ENCODE data around the gene MKS1.
A peak's percentile ranks its signal among the peaks of the same experiment; 100 is the strongest.

MKS1 gene

DNA sequence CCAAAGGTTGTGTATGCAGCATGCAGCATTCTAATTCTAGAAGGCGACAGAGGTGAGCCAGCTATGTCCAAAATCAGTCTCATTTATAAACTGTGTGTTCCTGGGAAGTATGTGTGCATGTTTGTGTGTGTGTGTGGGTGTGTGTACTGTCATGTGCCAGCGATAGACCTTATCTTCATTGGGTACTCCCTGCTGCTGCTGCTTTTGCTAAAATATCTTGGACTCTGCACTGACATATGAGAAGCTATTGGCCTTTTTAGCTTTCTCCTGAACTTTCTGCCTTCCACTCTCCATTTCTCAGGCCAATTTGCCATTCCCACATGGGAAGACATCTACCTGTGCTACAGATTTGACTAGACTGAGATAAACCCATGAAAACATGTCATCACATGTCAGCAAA, 17.3 kb upstream of the MKS1 start:
- TF ChIP-seq, protein P1, sequence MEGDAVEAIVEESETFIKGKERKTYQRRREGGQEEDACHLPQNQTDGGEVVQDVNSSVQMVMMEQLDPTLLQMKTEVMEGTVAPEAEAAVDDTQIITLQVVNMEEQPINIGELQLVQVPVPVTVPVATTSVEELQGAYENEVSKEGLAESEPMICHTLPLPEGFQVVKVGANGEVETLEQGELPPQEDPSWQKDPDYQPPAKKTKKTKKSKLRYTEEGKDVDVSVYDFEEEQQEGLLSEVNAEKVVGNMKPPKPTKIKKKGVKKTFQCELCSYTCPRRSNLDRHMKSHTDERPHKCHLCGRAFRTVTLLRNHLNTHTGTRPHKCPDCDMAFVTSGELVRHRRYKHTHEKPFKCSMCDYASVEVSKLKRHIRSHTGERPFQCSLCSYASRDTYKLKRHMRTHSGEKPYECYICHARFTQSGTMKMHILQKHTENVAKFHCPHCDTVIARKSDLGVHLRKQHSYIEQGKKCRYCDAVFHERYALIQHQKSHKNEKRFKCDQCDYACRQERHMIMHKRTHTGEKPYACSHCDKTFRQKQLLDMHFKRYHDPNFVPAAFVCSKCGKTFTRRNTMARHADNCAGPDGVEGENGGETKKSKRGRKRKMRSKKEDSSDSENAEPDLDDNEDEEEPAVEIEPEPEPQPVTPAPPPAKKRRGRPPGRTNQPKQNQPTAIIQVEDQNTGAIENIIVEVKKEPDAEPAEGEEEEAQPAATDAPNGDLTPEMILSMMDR (IDR thresholded peaks at IDR 0.05; ENCODE audit: insufficient read depth, low read length, missing control alignments) = no peak
- no peak overlapping the region for H3K4me3 ChIP-seq (ENCODE audit: low read depth, low read length)
- no peak for DNase-seq (ENCODE audit: low read depth, low spot score)
- CTCF ChIA-PET = interaction anchor here (0.8 to 6.2 kb wide), 5 partner anchors 8 to 67 kb away, joined by 3 to 72 read pairs (median 4); partner anchors contain the start of gene MKS1
- POLR2A ChIA-PET = no interaction called here

GRCh38 chr17:58235821-58236220, 16.8 kb upstream of the MKS1 start:
- TF ChIP-seq, protein P1 (IDR thresholded peaks at IDR 0.05; ENCODE audit: insufficient read depth, low read length, missing control alignments) = no peak
- POLR2A ChIA-PET = interaction anchor here (0.7 kb wide), 1 partner anchor 128 kb away, joined by 3 read pairs; no protein-coding TSS in a partner anchor
- CTCF ChIA-PET = interaction anchor here (0.7 to 6.2 kb wide), 6 partner anchors 8 to 403 kb away, joined by 3 to 72 read pairs (median 4); no protein-coding TSS in a partner anchor
- no peak overlapping the region for H3K4me3 ChIP-seq (ENCODE audit: low read depth, low read length)
- DNase-seq (ENCODE audit: low read depth, low spot score) = no peak

- TF ChIP-seq, protein P1 (IDR thresholded peaks at IDR 0.05; ENCODE audit: insufficient read depth, low read length, missing control alignments) = no peak
- H3K4me3 ChIP-seq (ENCODE audit: low read depth, low read length) = no peak overlapping the region
- POLR2A ChIA-PET = interaction anchor here (1.1 kb wide), 1 partner anchor 397 kb away, joined by 3 read pairs; no protein-coding TSS in a partner anchor
- DNase-seq (ENCODE audit: low read depth, low spot score) = no peak
- CTCF ChIA-PET = interaction anchor here (6.2 kb wide), 1 partner anchor 14 kb away, joined by 72 read pairs; no protein-coding TSS in a partner anchor
Observed at GRCh38 chr17:58234512-58234911, 15.5 kb upstream of the MKS1 start.

- DNase-seq (ENCODE audit: low read depth, low spot score) = no peak
- ChIA-PET CTCF (no interaction called here), POLR2A (no interaction called here)
- TF ChIP-seq, protein P1 (IDR thresholded peaks at IDR 0.05; ENCODE audit: insufficient read depth, low read length, missing control alignments) = no peak
- H3K4me3 ChIP-seq (ENCODE audit: low read depth, low read length) = no peak overlapping the region
Observed at GRCh38 chr17:58233543-58233942, 14.5 kb upstream of the MKS1 start.

DNA sequence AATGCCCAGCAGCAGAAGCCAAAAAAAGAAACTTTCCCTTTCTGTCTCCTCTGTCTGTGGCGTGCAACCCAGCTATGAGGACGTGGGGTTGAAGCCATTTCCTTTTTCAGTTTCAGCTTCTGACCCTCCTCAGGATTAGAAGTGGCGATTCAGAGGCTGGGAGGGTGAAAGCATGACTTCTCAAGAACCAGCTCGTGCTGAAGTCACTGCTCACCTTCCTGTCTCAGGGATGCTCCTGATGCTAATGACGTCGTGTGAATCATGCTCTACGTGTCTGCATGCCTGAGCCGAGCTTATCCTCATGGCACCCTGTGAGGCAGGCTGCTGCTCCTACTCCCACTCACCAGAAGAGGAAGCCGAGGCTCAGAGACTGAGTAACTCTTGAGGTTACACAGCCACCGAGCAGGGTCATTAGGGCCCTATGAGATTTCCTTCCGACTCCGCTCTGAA, 13.7 kb upstream of the MKS1 start:
- no peak overlapping the region for H3K4me3 ChIP-seq (ENCODE audit: low read depth, low read length)
- CTCF ChIA-PET = interaction anchor here (0.8 to 5.9 kb wide), 4 partner anchors 13 to 759 kb away, joined by 3 to 44 read pairs (median 8); partner anchors contain the start of gene MKS1
- TF ChIP-seq, protein P1 (IDR thresholded peaks at IDR 0.05; ENCODE audit: insufficient read depth, low read length, missing control alignments) = no peak
- DNase-seq (ENCODE audit: low read depth, low spot score) = peak; percentile 71
- POLR2A ChIA-PET = interaction anchor here (0.7 kb wide), 1 partner anchor 13 kb away, joined by 3 read pairs; the partner anchor contains the start of gene MKS1

GRCh38 chr17:58231641-58232040, 12.6 kb upstream of the MKS1 start:
- no peak overlapping the region for H3K4me3 ChIP-seq (ENCODE audit: low read depth, low read length)
- CTCF ChIA-PET = interaction anchor here (1.6 to 5.9 kb wide), 2 partner anchors 12 to 18 kb away, joined by 11 to 44 read pairs; partner anchors contain the start of gene MKS1
- TF ChIP-seq, protein P1 (IDR thresholded peaks at IDR 0.05; ENCODE audit: insufficient read depth, low read length, missing control alignments) = no peak
- POLR2A ChIA-PET = no interaction called here
- DNase-seq (ENCODE audit: low read depth, low spot score) = no peak

Measured in AG04449 (cell line).